K562 (cell line): ENCODE measurements around the gene SLC43A1.

Experiments used
- CAMTA2 ChIP-seq: fragments of 250-450 bp; sonication (Bioruptor Pico); conservative IDR thresholded peaks from 2 replicates; pipeline ENCODE4 v1.5.1; 2022
- CTCF ChIP-seq, 3 experiments: IDR thresholded peaks in 2 of 3; conservative IDR thresholded peaks in 1 of 3; 2 replicates each; pipeline ENCODE4 v1.5.1; 2011 to 2012; ENCODE audit warnings: low read length in 3 of 3, mild to moderate bottlenecking in 3 of 3, control low read depth in 2 of 3, improper control_type of control experiment in 1 of 3, inconsistent platforms in 1 of 3, low read depth in 1 of 3, mixed read lengths in 1 of 3, moderate library complexity in 1 of 3; ENCODE audit not compliant: insufficient read depth in 2 of 3
- MAX ChIP-seq: sonication (generic); formaldehyde crosslinking; IDR thresholded peaks from 2 replicates; pipeline ENCODE4 v1.9.0; 2022; ENCODE audit warnings: mild to moderate bottlenecking, missing genetic modification reagents

DNA sequence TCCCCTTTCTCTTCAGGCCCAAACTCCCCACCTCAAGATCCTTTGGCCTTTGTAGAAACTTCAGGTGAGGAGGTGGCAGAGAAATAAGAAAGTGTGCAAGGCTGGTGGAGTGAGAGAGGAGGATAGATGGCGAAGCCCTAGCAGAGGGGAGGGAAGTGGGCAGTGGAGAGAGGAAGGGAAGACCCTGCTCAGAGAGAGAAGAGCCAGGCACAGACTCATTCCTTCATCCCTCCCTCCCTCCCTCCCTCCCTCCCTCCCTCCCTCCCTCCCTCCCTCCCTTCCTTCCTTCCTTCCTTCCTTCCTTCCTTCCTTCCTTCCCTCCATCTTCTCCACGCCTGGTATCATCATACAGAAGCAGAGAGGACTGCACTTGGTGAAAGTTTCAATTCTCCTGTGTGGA, 34.2 kb downstream of the SLC43A1 start:
- TF ChIP-seq CTCF (IDR thresholded peaks at IDR 0.05 in 2 of 3, conservative IDR thresholded peaks at IDR 0.05 in 1 of 3; ENCODE audit: insufficient read depth in 2 of 3, low read depth in 1 of 3, low read length in 3 of 3): no peak
- TF ChIP-seq CAMTA2 (CRISPR knock-in tag): no peak
- TF ChIP-seq MAX (CRISPR knock-in tag): no peak
